Epithelial cell of proximal tubule (primary cell): Measurements from ENCODE around the gene PPP1R1C. TPM values are rescaled to one million over a fixed set of nuclear protein-coding genes. Genes with fewer than 3 reads are reported as not detected.

Experiments
- DNase-seq: peaks from one replicate; pipeline ENCODE4 v3.0.0-alpha.2; 2011; ENCODE audit warnings: low read depth
- H3K4me3 ChIP-seq: 2 replicates; pipeline ENCODE4 v1.5.1; 2011; ENCODE audit warnings: low read depth, mild to moderate bottlenecking, low read length
- CTCF ChIP-seq: conservative IDR thresholded peaks from 2 replicates; pipeline ENCODE4 v1.5.1; 2012; ENCODE audit warnings: low read depth, mild to moderate bottlenecking, low read length
- total RNA-seq: library from RNA; depleted of rRNA; stranded (reverse); fragments of >200 nt; gene quantifications from 2 replicates; pipeline ENCODE4 v1.2.3, GENCODE V29; 2015

The PPP1R1C gene
- total RNA-seq, 1 donor from 2014 or later = 0.35 TPM

- peak; percentile 40 for TF ChIP-seq CTCF
- no peak for DNase-seq
- H3K4me3 ChIP-seq = no peak overlapping the region
Measured at GRCh38 chr2:182101263-182101662, 115.6 kb downstream of the PPP1R1C start.

GRCh38 chr2:182103526-182103925 is 117.9 kb downstream of the PPP1R1C start:
- no peak overlapping the region for H3K4me3 ChIP-seq
- TF ChIP-seq CTCF = no peak
- DNase-seq = no peak

- H3K4me3 ChIP-seq = no peak overlapping the region
- DNase-seq = no peak
- TF ChIP-seq CTCF = no peak
Measured at GRCh38 chr2:182110347-182110746, 124.7 kb downstream of the PPP1R1C start.

- no peak overlapping the region for H3K4me3 ChIP-seq
- DNase-seq = no peak
- no peak for TF ChIP-seq CTCF
Measured at GRCh38 chr2:182113334-182113733, 127.7 kb downstream of the PPP1R1C start.

- DNase-seq = no peak
- H3K4me3 ChIP-seq = no peak overlapping the region
- no peak for TF ChIP-seq CTCF
Measured at GRCh38 chr2:182115258-182115657, 129.6 kb downstream of the PPP1R1C start.

GRCh38 chr2:182116774-182117173 is 131.1 kb downstream of the PPP1R1C start:
- no peak overlapping the region for H3K4me3 ChIP-seq
- no peak for DNase-seq
- no peak for TF ChIP-seq CTCF

GRCh38 chr2:182117196-182117595 is 131.5 kb downstream of the PPP1R1C start:
- DNase-seq = peak; percentile 42
- no peak for TF ChIP-seq CTCF
- no peak overlapping the region for H3K4me3 ChIP-seq
